Inflammatory macrophage treated with lipopolysaccharide for 1 hour (primary cell): Measurements from ENCODE around the gene FXYD5.
"Not testable (repeated sequence)": the region's sequence is repeated elsewhere in the genome, so short reads cannot be mapped to it uniquely, and the experiment has no call there.

Experiments used
- DNase-seq, 2 donors: peaks; one replicate each; pipeline ENCODE4 v3.0.0-alpha.2; 2020 to 2022

Gene FXYD5

DNA sequence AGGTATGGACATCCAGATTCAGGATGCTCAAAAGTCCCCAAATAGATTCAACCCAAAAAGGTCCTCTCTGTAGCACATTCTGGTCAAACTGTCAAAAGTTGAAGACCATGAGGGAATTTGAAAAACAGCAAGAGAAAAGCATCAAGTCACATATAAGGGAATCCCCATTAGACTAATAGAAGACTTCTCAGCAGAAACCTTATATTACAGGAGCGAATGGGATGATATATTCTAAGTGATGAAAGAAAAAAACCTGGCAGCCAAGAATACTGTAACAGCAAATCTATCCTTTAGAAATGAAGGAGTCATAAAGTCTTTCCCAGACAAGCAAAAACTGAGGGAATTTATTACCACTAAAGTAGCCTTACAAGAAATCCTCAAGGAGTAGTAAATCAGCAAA is 29.7 kb downstream of the FXYD5 start:
- no peak for DNase-seq

- DNase-seq = no peak
Observed at GRCh38 chr19:35184884-35185283, 30.3 kb downstream of the FXYD5 start.

- DNase-seq = no peak
Observed at GRCh38 chr19:35194012-35194984, 39.8 kb downstream of the FXYD5 start.

GRCh38 chr19:35195830-35196229 is 41.3 kb downstream of the FXYD5 start:
- DNase-seq = no peak

- not testable (repeated sequence) for DNase-seq
Observed at GRCh38 chr19:35196861-35197260, 42.3 kb downstream of the FXYD5 start.

DNA sequence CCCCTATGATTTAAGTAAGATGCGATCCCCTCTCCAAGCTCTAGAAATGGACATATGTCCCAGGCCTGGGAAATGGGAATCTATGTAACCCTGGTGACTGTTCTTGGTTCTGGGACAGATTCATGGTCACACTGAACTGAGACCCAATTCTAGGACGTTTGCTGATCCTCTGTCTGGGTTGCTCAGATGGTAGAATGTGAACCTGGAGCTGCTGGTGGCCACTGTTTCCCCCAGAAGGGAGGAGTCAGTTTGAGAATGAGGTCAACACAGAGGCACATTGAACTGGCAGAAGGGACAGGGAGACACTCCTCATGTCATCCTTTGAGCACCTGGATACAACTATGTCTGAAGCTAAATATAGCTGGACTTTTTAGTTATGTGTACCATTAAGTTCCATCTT is 44.9 kb downstream of the FXYD5 start:
- DNase-seq = no peak

- no peak for DNase-seq
Observed at GRCh38 chr19:35202722-35203688, 48.5 kb downstream of the FXYD5 start.

DNA sequence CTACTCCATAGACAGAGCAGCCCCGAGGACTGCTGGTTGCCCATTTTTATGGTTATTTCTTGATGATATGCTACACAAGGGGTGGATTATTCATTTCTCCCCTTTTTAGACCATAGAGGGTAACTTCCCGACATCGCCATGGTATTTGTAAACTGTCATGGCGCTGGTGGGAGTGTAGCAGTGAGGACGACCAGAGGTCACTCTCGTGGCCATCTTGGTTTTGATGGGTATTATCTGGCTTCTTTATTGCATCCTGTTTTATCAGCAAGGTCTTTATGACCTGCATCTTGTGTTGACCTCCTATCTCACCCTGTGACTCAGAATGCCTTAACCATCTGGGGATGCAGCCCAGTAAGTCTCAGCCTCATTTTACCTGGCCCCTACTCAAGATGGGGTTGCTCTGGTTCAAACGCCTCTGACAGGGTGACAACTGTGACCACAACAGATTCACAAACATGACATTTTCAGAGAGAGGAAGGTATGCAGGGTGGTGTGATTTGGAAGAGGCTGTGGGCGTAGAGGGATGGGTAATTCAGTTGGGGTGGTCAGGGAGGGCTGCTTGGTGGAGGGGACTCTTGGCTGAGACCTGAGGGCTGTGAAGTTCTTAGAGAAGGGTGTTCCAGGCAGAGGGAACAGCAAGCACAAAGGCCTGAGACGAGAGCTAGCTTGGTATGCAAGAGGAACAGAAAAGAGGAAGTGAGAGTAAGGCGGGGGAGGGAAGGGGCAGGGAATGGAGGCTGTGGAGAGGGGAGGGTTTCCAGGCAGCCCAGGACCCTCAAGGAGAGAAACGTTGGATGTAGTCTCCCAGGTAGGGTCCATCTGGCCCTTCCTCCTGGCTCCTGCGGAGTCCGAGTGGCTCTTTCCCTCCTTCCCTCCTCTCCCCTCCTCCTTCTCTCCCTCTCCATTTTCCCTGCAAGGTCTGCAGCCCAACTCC is 50.5 kb downstream of the FXYD5 start:
- peak; percentile 75 to 80 for DNase-seq

DNA sequence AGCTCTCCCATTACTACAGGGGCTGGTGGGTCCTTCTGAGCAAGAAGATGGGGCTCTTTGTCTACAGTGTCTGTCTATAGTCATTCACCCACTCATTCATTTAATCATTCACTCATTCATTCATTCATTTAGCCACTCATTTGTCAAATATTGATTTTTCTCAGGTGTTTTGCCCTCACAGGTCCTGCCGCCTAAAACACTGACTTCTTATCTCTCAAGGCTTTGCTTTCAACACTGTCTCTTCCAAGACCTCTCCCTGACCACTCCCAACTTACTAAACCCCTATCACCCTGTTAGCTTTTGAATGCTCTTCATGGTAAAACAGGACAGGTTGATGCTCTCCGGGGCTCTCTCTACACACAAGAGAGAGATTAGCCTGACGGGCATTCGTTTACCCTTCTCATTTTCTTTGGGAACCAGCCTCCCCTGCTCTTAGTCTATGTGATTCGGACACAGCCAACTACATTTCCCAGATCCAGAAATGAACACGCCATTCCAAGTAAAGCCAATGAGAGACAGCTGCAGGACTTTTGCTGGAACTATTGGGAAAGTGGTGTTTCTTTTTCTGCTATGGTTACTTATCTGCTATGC is 51.3 kb downstream of the FXYD5 start:
- no peak for DNase-seq

GRCh38 chr19:35206379-35206778 is 51.8 kb downstream of the FXYD5 start:
- DNase-seq = no peak

DNA sequence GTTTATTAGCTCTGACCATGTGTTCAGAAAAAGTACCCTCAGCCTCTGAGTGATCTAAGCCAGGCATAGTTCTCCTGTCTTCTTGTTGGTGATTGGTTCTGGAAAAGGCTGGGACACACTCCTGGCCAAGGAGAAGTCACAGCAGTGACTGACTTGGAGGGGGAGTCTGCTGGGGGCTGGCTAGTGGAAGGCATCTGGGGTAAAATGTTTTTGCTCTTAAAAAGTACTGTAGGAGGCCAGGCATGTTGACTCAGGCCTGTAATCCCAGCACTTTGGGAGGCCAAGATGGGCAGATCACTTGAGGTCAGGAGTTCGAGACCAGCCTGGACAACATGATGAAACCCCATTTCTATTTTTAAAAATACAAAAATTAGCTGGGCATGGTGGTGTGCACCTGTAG is 52.3 kb downstream of the FXYD5 start:
- DNase-seq = no peak

DNA sequence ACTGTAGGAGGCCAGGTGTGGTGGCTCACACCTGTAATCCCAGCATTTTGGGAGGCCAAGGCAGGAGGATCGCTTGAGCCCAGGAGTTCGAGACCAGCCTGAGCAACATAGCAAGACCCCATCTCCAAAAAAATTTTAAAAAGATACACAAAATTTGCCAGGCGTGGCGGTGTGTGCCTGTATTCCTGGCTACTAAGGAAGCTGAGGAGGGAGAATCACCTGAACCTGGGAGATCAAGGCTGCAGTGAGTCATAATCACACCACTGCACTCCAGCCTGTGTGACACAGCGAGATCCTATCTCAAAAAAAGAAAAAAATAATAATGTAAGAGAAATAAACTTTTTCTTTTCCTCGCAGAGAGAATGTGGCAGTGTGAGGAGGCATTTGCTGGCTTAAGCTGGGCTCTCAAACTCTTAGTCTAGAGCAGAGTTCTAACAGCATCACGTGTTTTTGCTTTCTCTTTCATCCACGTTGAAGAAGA is 52.9 kb downstream of the FXYD5 start:
- no peak for DNase-seq

GRCh38 chr19:35208121-35208520 is 53.6 kb downstream of the FXYD5 start:
- DNase-seq = no peak

DNA sequence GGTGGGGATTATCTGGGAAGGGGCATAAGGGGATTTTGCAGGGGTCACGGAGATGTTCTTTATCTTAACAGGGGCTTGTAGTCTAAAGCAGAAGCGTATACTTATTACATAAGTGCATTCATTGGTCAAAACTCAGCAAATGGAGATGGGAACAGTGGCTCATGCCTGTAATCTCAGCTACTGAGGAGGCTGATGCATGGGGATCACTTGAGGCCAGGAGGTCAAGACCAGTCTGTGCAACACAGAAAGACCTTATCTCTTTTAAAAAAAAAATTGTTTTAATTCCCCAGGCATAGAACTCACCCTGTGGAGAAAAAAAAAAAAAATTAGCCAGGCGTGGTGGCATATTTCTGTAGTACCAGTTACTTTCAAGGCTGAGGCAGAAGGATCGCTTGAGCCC is 55.1 kb downstream of the FXYD5 start:
- no peak for DNase-seq

- no peak for DNase-seq
Observed at GRCh38 chr19:35211545-35212230, 57.2 kb downstream of the FXYD5 start.

- no peak for DNase-seq
Observed at GRCh38 chr19:35212241-35212640, 57.7 kb downstream of the FXYD5 start.

DNA sequence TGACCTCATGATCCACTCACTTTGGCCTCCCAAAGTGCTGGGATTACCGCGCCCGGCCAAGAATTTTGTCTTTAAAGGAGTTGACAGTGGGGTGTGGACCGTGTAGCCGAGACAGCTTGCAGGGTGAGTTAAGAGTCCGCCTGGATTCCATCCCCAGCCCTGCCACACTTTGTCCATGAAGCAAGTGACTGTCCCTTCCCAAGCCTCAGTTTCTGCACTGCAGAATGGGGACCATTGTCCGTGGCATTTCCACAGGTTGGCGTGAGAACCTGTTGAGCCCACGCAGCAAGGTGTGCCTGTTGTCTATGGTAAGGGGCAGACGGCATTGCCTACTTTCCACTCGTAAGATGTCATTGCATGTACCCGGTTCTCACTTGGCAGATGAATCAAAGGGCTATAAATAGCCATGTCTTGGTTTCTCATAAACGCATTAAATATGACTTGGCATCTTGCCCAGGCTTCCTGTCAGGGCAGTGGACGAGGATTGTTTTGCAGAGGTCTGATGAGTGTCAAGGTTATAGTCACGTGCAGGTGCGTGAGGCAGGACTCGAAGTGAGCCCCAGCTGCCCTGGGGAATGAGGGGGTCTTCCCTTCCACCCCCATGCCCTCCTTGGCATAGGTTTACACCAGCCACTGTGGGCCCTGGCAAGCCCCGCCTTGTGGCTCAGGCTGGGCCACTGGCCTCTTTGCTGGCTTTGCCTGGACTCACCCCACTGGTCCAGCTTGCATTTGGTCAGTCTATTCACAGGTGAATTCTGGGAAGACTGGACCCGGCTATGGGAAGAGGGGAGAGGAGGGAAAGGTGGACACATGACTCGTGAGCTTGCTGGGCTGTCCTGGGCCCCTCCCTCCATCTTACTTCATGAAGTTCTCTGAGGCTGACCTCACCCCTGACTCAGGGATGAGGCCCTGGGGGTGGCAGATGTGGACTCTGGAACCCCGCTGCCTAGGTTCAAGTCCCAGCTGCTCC is 59.4 kb downstream of the FXYD5 start:
- DNase-seq = peak; percentile 89

GRCh38 chr19:35214766-35215422 is 60.4 kb downstream of the FXYD5 start:
- DNase-seq = no peak
